GM19351 (cell line): Measurements from ENCODE around the gene RASSF3.
"Not testable (repeated sequence)": the region's sequence is repeated elsewhere in the genome, so short reads cannot be mapped to it uniquely, and the experiment has no call there.

Experiments used
- ATAC-seq: cut with Tn5 transposase; IDR thresholded peaks from one replicate; pipeline ENCODE4 v1.9.1; 2021; ENCODE audit warnings: mild to moderate bottlenecking, moderate library complexity; ENCODE audit not compliant: unreplicated experiment

RASSF3 gene

GRCh38 chr12:64610079-64610659, at the start of gene RASSF3:
RASSF3 (plus strand) TSS chr12:64610495; CDS start chr12:64610633, 138 bp downstream.
- ATAC-seq, result peak; percentile 48

- ATAC-seq, result no peak
Measured at GRCh38 chr12:64561302-64562136, 48.8 kb upstream of the RASSF3 start.

- no peak for ATAC-seq
Measured at GRCh38 chr12:64566122-64566521, 44.2 kb upstream of the RASSF3 start.

GRCh38 chr12:64566831-64567517, 43.3 kb upstream of the RASSF3 start:
- no peak for ATAC-seq

- no peak for ATAC-seq
Measured at GRCh38 chr12:64567570-64567969, 42.7 kb upstream of the RASSF3 start.

GRCh38 chr12:64568298-64568697, 42.0 kb upstream of the RASSF3 start:
- ATAC-seq, result no peak

GRCh38 chr12:64569923-64570691, 40.2 kb upstream of the RASSF3 start:
- no peak for ATAC-seq

GRCh38 chr12:64571411-64571810, 38.9 kb upstream of the RASSF3 start:
- ATAC-seq, result no peak

GRCh38 chr12:64572241-64572640, 38.1 kb upstream of the RASSF3 start:
- no peak for ATAC-seq

- no peak for ATAC-seq
Measured at GRCh38 chr12:64574837-64575236, 35.5 kb upstream of the RASSF3 start.

- ATAC-seq, result no peak
Measured at GRCh38 chr12:64577046-64577445, 33.2 kb upstream of the RASSF3 start.

GRCh38 chr12:64578566-64578965, 31.7 kb upstream of the RASSF3 start:
- no peak for ATAC-seq

- no peak for ATAC-seq
Measured at GRCh38 chr12:64580681-64581080, 29.6 kb upstream of the RASSF3 start.

GRCh38 chr12:64582114-64582513, 28.2 kb upstream of the RASSF3 start:
- ATAC-seq, result no peak

GRCh38 chr12:64582862-64583261, 27.4 kb upstream of the RASSF3 start:
- no peak for ATAC-seq

GRCh38 chr12:64583395-64583770, 26.9 kb upstream of the RASSF3 start:
- ATAC-seq, result not testable (repeated sequence)

GRCh38 chr12:64583771-64584421, 26.4 kb upstream of the RASSF3 start:
- no peak for ATAC-seq

- ATAC-seq, result no peak
Measured at GRCh38 chr12:64585104-64585503, 25.2 kb upstream of the RASSF3 start.

- ATAC-seq, result no peak
Measured at GRCh38 chr12:64587447-64587846, 22.8 kb upstream of the RASSF3 start.

GRCh38 chr12:64590183-64590582, 20.1 kb upstream of the RASSF3 start:
- ATAC-seq, result no peak
